ENCODE results near the gene KATNB1.
"Not testable (repeated sequence)": the region's sequence is repeated elsewhere in the genome, so short reads cannot be mapped to it uniquely, and the experiment has no call there.

The KATNB1 gene

GRCh38 chr16:57745768-57746167 lies 10.2 kb downstream of the KATNB1 start:
- DNase-seq, result no peak

GRCh38 chr16:57746316-57746715 lies 10.7 kb downstream of the KATNB1 start:
- not testable (repeated sequence) for DNase-seq

GRCh38 chr16:57747091-57747490 lies 11.5 kb downstream of the KATNB1 start:
- DNase-seq, result no peak

GRCh38 chr16:57747496-57747895 lies 11.9 kb downstream of the KATNB1 start:
- no peak for DNase-seq

- no peak for DNase-seq
Measured at GRCh38 chr16:57747996-57748395, 12.4 kb downstream of the KATNB1 start.

GRCh38 chr16:57748596-57748995 lies 13.0 kb downstream of the KATNB1 start:
- no peak for DNase-seq

- no peak for DNase-seq
Measured at GRCh38 chr16:57749101-57749692, 13.6 kb downstream of the KATNB1 start.

- DNase-seq, result no peak
Measured at GRCh38 chr16:57749856-57750452, 14.4 kb downstream of the KATNB1 start.

GRCh38 chr16:57750796-57751538 lies 15.4 kb downstream of the KATNB1 start:
- no peak for DNase-seq

GRCh38 chr16:57751539-57752202 lies 16.1 kb downstream of the KATNB1 start:
- DNase-seq, result no peak

GRCh38 chr16:57752203-57752580 lies 16.6 kb downstream of the KATNB1 start:
- DNase-seq, result no peak

GRCh38 chr16:57752581-57753447 lies 17.2 kb downstream of the KATNB1 start:
- DNase-seq, result no peak

GRCh38 chr16:57753448-57754353 lies 18.1 kb downstream of the KATNB1 start:
- DNase-seq, result no peak

- no peak for DNase-seq
Measured at GRCh38 chr16:57754354-57755060, 18.9 kb downstream of the KATNB1 start.

- DNase-seq, result no peak
Measured at GRCh38 chr16:57755061-57755684, 19.6 kb downstream of the KATNB1 start.

- no peak for DNase-seq
Measured at GRCh38 chr16:57755726-57756423, 20.3 kb downstream of the KATNB1 start.

- no peak for DNase-seq
Measured at GRCh38 chr16:57756424-57757325, 21.1 kb downstream of the KATNB1 start.

- DNase-seq, result peak; percentile 92 to 95
Measured at GRCh38 chr16:57757326-57757786, 21.8 kb downstream of the KATNB1 start.

GRCh38 chr16:57757883-57758282 lies 22.3 kb downstream of the KATNB1 start:
- DNase-seq, result no peak

All from stimulated activated CD4-positive, alpha-beta T cell treated with anti-CD3 and anti-CD28 coated beads, Interleukin-2, amount 100 ng/mL, for 48 hours (primary cell).